AG20443 (cell line): ENCODE data around the gene SAMSN1.
"Not testable (repeated sequence)": the region's sequence is repeated elsewhere in the genome, so short reads cannot be mapped to it uniquely, and the experiment has no call there.

Source experiments
- DNase-seq: peaks from one replicate; pipeline ENCODE4 v3.0.0; 2012; ENCODE audit warnings: low spot score, mixed read lengths

SAMSN1 gene

GRCh38 chr21:14527696-14528652 is 18.1 kb downstream of the SAMSN1 start:
- no peak for DNase-seq

GRCh38 chr21:14526836-14527695 is 19.0 kb downstream of the SAMSN1 start:
- DNase-seq, result no peak

DNA sequence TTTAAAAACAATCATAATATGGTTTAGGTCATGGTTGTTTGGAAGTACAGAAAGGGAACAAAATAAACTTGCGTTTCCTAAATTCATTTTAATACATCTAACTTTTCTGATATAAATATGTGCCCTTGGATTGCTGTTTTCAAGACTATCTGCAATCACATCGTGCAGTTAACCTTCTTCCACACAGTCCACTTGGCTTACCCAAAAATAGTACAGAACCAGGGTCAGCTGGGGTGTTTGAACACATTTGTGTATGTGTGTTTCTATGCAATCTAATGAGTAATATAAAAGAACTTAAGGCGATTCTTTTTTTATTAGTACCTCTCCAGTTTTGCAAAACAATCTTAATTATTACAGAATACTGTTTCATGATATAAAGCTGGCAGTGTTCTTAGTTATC is 19.9 kb downstream of the SAMSN1 start:
- DNase-seq, result no peak

DNA sequence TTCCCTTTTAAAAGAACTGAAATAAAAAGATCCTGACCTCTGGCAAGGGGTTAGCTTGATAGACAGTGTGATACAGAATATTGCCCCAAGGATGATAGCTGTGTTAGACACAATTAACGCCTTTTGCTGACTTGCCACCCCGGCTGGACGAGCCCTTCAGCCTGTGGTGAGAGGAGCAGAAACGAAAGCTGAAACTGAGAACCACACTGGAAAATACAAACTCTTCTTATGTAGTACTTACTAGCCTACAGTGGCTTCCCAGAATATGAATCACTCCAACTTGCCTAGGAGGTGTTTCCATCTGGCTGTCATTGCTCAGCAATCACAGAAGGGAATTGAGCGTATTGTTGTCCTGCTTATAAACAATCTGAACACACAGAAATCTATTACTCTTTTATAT is 22.9 kb downstream of the SAMSN1 start:
- no peak for DNase-seq

DNA sequence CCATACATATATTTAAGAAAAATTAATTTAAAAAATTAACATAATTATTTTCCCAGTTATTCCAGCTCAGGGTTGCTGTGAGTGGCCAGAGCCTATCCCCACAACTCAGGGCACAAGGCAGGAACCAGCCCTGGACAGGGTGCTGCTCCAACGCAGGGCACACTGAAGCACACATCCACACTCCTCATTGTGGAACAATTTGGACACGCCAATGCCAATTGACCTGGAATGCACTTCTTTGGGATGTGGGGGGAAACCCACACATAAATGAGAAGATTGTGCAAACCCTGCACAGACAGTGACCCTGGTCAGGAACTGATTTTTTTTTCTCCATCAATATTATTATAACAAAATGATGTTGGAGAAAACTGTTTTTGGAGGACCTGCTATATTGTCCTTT is 23.4 kb downstream of the SAMSN1 start:
- DNase-seq, result no peak

GRCh38 chr21:14520535-14520934 is 25.6 kb downstream of the SAMSN1 start:
- no peak for DNase-seq

- DNase-seq, result no peak
Measured at GRCh38 chr21:14519000-14519399, 27.1 kb downstream of the SAMSN1 start.

- no peak for DNase-seq
Measured at GRCh38 chr21:14513804-14514203, 32.3 kb downstream of the SAMSN1 start.

GRCh38 chr21:14506859-14507457 is 39.2 kb downstream of the SAMSN1 start:
- not testable (repeated sequence) for DNase-seq

DNA sequence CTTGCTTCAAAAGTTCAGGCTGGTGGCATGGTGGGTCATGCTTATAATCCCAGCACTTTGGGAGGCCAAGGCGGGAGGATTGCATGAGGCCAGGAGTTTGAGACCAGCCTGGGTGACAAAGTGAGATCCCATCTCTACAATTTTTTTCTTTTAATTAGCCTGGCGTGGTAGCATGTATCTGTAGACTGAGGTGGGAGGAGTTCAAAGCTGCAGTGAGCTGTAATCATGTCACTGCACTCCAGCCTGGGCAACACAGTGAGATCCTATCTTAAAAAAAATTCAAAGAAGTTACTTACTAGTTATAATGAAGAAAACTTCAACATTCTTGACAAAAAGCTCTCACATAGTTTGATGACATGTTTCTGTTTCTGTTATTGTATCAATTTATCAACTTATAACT is 45.2 kb downstream of the SAMSN1 start:
- no peak for DNase-seq

DNA sequence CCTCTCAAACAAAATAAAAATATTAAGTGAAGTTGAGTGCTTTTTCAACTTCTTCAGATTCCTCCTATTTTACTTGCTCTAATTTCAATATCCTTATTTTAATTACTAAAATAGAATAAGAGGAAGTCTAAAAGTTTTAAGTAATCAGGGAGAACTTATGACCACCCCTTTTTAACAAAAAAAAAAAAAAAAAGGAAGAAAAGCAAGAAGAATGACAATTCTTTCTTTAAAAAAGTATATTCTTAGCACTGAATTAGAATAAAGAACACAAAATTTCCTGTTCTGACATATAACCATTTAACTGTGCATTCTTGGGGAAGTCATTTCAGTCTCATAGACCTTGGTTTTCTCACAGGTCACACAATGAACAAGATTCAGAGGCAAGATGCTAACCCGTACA is 46.8 kb downstream of the SAMSN1 start:
- DNase-seq, result no peak

DNA sequence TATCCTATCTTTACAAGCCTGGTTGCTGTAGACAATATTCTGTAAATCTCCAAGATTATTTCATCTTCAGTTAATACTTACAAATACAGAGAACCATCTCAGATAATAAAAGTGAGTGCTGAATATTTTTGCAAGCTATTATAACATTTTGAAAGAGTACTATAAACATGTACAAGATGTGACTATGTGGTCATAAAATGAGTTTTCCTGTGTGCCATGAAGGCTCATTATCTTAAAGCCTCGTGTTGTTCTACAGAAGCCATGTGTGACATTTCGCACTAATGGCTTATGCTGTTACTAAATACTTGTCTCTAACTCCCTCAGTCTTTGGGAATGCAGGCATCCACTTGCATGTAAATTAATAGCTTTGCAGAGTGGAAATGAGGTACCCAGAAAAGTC is 48.3 kb downstream of the SAMSN1 start:
- no peak for DNase-seq

DNA sequence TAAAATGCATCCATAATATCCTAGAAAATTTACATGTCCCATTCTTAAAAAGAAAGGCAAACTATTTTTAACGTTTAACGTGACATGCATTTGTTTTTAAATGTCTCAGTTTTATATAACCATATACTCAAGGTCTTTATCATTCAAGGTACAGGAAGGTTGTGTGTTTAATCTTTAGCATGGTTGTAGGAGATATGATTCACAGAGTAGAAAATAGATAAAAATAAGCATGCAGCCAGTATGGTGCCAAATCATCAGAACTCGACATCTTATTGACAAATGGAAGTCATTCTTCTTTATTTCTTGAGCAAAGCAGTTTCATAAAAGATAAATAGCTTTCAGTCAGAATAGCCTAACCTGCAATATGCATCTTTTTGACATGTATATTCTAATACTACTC is 51.0 kb downstream of the SAMSN1 start:
- DNase-seq, result no peak

- not testable (repeated sequence) for DNase-seq
Measured at GRCh38 chr21:14494181-14494580, 51.9 kb downstream of the SAMSN1 start.

DNA sequence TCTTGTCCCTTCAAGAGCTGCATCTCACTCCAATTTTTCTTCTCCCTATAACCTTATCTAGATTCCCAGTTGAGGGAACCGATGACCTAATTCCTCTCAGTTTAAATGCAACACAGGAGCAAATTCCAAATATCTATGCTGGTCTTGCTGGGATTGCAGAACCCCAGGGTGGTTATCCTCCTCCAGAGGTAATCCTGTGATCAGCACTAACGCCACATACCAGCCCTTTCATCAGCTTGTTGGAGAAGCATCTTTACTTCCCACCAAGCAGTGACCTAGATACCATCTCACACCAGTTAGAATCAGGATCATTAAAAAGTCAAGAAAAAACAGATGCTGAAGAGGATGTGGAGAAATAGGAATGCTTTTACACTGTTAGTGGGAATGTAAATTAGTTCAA is 52.4 kb downstream of the SAMSN1 start:
- no peak for DNase-seq

DNA sequence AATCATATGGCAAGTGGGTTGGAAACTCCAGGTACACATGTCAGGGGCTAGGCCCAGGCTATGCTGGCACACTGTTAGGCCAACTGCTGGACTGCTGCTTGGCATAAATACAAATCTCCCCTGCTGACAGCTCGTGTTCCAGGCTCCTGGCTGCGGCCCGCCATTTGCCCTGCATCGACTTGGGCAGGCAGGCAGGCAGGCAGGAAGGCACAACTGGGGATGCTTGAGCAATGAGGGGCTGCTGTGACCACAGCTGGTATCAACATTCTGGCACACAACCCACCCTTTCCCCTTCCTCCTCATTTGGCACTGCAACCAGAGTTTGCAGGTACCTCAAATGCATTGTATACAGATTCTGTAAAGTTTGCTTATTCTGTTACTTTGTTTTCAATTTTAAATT is 53.2 kb downstream of the SAMSN1 start:
- no peak for DNase-seq

GRCh38 chr21:14491269-14491681 is 54.8 kb downstream of the SAMSN1 start:
- no peak for DNase-seq

DNA sequence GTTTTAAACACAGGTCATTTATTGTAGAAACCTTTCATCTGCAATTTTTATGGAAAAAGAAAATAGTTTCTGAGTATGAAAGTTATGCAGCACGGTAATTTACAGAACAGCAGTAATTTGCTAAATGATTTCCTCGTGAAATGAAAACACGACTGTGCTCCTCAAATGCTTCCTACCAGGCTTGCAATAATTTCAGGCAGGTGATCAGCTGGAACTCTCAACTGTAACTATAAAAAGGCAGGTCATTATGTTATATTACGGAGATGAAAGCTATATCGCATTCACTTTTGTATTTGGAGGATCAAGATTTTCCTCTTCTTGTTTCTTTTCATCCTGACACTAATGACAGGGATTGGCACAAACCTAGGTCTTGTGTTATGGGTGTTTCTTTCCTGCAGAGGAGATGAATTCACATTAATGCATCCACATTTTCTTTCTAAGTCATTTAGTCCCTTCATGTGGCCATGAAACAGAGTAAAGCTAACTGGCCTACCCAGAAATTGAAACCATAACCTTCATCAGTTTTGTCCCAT is 57.4 kb downstream of the SAMSN1 start:
- DNase-seq, result no peak

DNA sequence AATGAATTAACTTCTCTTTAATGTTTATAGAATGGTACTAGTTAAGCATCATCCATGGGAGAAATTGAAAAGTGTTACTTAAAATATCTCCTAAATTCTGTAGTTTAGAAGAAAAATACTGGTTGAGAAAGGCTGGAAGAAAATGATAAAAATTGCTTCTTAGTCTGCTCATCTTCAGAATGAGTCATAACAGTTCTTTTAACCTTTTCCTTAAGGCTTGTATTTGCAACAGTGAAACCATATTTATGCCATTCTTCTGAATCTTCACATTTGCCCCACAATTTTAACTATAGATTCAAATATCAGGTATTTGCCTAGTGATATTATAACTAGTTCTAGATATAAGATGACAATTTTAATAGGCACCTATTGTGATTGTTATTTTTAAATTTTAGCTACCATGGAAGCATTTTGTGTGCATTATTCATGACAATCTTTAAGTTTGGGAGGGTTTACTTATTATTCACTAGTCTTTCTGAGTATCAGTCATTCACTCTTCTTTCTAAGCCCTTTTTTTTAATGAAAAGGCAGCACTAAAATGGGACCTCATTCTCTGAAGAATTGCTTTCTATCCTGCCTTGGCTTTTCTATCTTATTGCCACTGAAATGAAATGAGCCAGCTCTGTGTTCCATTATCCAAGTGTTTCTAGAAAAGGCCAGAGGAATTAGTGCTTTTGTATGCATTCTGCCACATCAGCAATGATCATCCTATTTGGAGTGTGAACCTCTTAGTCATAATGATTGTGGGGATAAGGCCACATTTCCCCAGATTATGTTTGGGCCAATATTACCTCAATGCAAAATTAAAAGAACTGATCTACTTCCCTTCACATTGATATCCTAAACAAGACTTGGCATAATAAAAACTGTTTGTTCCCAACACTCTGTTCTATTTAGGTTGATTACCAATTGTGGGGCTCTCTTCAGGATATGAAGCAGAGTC is 58.4 kb downstream of the SAMSN1 start:
- DNase-seq, result no peak

- DNase-seq, result no peak
Measured at GRCh38 chr21:14486869-14487268, 59.2 kb downstream of the SAMSN1 start.
